Loucy (cell line): ENCODE data around the gene ZNF689.

Experiments used
- EZH2phosphoT487 ChIP-seq: fragments of 200-600 bp; IDR thresholded peaks from 2 replicates; pipeline ENCODE4 v1.6.1; 2018; ENCODE audit warnings: antibody characterized with exemption, mild to moderate bottlenecking, moderate library complexity, borderline replicate concordance
- TF ChIP-seq, protein P1 (sequence below): fragments of 200-600 bp; sonication (generic); conservative IDR thresholded peaks from 2 replicates; pipeline ENCODE4 v1.5.1; 2014; ENCODE audit warnings: mild to moderate bottlenecking, antibody characterized with exemption, low read length

DNA sequence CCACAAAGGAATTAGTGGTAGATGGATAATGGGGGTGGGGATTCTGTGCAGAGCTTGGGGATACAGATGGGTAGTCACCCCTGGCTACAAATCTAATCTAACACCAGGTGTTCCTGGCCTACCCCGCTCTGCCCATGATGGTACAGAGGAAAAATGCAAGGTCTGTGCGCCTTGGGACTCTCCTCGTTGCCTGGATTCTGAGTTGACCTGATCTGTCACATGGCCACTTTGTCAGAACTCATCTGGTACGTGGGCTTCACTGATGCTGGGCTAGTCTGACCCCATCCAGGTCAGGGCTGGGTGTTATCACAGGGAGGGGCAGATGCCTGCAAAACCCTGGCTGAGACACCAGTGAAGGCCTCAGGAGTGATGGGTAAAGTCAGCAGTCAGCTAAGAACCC lies 57.2 kb downstream of the ZNF689 start:
- TF ChIP-seq, protein P1, sequence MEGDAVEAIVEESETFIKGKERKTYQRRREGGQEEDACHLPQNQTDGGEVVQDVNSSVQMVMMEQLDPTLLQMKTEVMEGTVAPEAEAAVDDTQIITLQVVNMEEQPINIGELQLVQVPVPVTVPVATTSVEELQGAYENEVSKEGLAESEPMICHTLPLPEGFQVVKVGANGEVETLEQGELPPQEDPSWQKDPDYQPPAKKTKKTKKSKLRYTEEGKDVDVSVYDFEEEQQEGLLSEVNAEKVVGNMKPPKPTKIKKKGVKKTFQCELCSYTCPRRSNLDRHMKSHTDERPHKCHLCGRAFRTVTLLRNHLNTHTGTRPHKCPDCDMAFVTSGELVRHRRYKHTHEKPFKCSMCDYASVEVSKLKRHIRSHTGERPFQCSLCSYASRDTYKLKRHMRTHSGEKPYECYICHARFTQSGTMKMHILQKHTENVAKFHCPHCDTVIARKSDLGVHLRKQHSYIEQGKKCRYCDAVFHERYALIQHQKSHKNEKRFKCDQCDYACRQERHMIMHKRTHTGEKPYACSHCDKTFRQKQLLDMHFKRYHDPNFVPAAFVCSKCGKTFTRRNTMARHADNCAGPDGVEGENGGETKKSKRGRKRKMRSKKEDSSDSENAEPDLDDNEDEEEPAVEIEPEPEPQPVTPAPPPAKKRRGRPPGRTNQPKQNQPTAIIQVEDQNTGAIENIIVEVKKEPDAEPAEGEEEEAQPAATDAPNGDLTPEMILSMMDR: no peak
- no peak for TF ChIP-seq EZH2phosphoT487
